IgD-negative memory B cell (primary cell): ENCODE results near the gene MAP6. TPM values are rescaled to one million over a fixed set of nuclear protein-coding genes. Genes with fewer than 3 reads are reported as not detected.

Experiments used
- H3K27ac Mint-ChIP-seq, 3 donors: one replicate each; pipeline ENCODE4 v1.8.0; 2020 to 2022; ENCODE audit warnings: mild to moderate bottlenecking in 3 of 3, mixed read lengths in 3 of 3, moderate library complexity in 1 of 3
- H3K27me3 Mint-ChIP-seq: one replicate; pipeline ENCODE4 v1.8.0; 2021; ENCODE audit warnings: mixed read lengths
- H3K36me3 Mint-ChIP-seq: one replicate; pipeline ENCODE4 v1.8.0; 2020; ENCODE audit warnings: mild to moderate bottlenecking, mixed read lengths
- H3K4me1 Mint-ChIP-seq, 3 donors: one replicate each; pipeline ENCODE4 v1.8.0; 2020 to 2022; ENCODE audit warnings: mixed read lengths in 3 of 3, mild to moderate bottlenecking in 1 of 3
- H3K4me3 Mint-ChIP-seq, 4 donors: one replicate each; pipeline ENCODE4 v1.8.0; 2020 to 2022; ENCODE audit warnings: mild to moderate bottlenecking in 4 of 4, mixed read lengths in 4 of 4, moderate library complexity in 3 of 4
- H3K9me3 Mint-ChIP-seq, 3 donors: one replicate each; pipeline ENCODE4 v1.8.0; 2020 to 2021; ENCODE audit warnings: mixed read lengths in 3 of 3, mild to moderate bottlenecking in 1 of 3
- polyA plus RNA-seq: library from polyadenylated mRNA; unstranded; fragments of 300-500 nt; fragmentation: Illumina TruSeq; gene quantifications from one replicate; pipeline ENCODE4 v1.2.3, GENCODE V29; 2021

Gene MAP6
- polyA plus RNA-seq, 1 donor from 2014 or later = 0.53 TPM

DNA sequence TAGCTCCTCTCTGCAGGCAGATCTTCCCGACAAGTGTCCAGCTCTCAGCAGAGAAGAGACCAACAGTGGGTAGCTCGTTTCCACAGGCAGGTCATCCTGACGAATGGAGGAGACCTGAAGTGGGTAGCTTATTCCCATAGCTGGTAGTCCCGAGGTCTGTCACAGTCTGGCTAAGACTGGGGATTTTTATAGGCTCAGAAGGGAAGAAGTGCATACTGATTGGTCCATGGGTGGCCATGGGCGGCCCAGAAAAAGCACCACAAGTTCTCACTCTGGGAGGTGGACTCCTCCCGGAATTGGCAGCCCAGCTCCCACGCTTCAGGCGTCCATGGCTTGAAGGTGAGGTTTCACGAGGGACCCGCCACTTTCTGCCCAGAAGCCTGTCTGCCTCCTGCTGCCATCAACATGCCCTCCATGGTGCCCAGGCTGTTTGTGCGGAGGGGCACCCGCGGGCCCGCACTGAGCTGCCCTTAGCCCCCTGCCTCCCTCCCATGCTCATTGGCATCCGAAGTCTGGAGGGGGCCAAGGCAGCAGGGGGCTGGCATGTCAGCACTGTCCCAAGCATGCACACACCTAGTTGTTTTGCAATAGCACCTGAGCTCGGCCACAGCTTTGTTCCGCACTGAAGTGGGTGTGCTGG lies 9.9 kb upstream of the MAP6 start:
- Mint-ChIP-seq H3K4me1 (peaks cover 0 to 1% (median 0%) of the 10 kb centered on the region in 3 donors), H3K4me3 (no peak overlapping the region), H3K36me3 (no peaks in the 10 kb centered on the region), H3K27ac (no peak overlapping the region), H3K9me3 (peaks cover 2 to 12% (median 10%) of the 10 kb centered on the region in 3 donors), H3K27me3 (peaks cover 2% of the 10 kb centered on the region)

DNA sequence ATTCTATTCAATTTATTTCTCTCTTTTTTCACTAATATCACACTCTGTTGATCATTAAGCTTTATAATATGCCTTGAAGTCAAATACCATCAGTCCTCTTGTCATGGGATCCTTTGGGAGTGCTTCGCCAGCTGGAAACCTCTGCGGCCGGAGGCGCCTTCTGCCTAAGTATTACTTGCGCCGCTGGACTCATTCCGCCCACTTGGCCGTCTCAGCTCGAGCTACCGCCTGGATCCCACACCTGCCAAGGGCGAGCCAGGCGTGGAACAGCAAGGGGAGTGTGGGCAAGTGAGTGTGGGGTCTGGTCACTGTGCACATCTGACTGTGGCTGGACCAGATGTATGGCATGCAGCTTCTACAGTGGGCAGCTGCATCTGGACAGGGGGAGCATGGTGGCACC lies 9.1 kb upstream of the MAP6 start:
- Mint-ChIP-seq H3K27me3 (no peaks in the 10 kb centered on the region), H3K4me3 (peak overlapping the region in 2 of 4 donors; percentile 47 to 74), H3K36me3 (no peaks in the 10 kb centered on the region), H3K27ac (no peak overlapping the region), H3K4me1 (no peaks in the 10 kb centered on the region), H3K9me3 (peaks cover 2 to 7% (median 7%) of the 10 kb centered on the region in 3 donors)

DNA sequence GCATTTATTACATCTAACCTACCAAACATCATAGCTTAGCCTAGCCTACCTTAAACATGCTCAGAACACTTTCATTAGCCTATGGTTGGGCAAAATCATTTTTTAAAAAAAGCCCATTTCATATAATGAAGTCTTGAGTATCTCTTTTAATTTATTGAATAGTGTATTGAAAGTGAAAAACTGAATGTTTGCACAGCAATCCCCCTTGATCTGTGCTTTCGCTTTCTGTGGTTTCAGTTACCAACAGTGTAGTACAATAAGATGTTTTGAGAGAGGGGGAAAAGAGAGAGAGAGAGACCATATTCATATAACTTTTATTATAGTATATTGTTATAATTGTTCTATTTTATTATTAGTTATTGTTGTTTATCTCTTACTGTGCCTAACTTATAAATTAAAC lies 8.4 kb upstream of the MAP6 start:
- H3K4me3 Mint-ChIP-seq = no peak overlapping the region
- H3K4me1 Mint-ChIP-seq = no peaks in the 10 kb centered on the region
- H3K27me3 Mint-ChIP-seq = no peaks in the 10 kb centered on the region
- no peak overlapping the region for H3K27ac Mint-ChIP-seq
- no peaks in the 10 kb centered on the region for H3K36me3 Mint-ChIP-seq
- H3K9me3 Mint-ChIP-seq = peaks cover 0 to 5% (median 1%) of the 10 kb centered on the region in 3 donors

DNA sequence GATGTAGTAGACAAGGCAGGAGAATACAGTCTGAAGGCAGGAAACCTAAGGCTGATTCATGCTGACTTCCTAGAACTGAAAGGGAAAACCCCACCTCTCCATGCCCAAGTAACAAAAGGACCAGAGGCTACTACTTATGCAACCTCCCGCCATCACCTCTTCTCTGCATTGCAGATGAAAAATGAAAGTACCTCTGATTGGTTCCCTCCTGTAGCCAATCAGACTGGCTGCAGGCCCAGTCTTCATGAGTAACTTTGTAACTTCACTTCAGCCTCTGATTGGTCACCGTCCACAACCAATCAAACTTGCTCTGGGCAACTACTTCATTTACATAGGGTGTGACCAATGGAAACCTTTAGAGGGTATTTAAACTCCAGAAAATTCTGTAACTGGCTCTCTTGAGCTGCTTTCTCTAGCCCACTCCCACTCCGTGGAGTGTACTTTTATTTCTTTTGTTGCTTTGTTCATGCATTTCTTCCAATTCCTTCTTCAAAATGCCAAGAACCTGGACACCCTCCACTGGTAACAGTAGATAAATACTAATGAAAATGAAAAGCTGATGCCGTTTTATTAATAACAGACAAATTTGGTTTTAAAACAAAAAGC lies 5.2 kb upstream of the MAP6 start:
- peak overlapping the region in 1 of 3 donors; percentile 47 for H3K27ac Mint-ChIP-seq
- H3K4me3 Mint-ChIP-seq = no peak overlapping the region
- H3K4me1 Mint-ChIP-seq = no peaks in the 10 kb centered on the region
- H3K27me3 Mint-ChIP-seq = peaks cover 8% of the 10 kb centered on the region
- H3K9me3 Mint-ChIP-seq = peaks cover 0 to 5% (median 0%) of the 10 kb centered on the region in 3 donors
- H3K36me3 Mint-ChIP-seq = no peaks in the 10 kb centered on the region

DNA sequence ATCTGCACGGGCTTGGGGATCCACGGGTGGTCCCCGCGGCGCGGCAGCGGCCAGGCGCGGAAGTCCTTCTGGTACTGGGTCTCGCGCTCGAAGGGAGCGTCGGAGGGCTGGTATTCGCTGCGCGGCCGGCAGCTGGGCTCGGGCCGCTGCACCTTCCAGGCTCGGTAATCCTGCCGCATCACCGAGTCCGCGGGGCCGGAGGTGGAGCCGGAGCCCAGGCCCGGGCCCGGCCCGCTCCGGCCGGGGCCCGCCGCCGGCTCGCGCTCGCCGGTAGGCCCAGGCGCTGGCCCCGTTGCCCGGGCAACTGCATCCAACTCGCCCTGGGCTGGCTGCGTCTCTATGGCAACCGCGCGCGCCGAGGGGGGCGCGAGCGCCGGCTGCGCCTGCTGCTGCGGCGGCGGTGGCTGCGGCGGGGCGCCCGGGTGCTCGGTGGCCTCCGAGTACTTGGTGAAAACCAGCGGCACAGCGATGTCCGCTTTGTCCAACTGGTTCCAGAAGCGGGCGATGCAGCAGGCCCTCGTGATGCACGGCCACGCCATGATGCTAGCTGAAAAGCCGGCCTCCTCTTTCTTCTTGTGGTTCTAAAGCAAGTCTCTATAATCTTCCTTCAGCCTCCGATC lies 897 bp downstream of the MAP6 start:
- peaks cover 3 to 8% (median 5%) of the 10 kb centered on the region in 3 donors for H3K4me1 Mint-ChIP-seq

DNA sequence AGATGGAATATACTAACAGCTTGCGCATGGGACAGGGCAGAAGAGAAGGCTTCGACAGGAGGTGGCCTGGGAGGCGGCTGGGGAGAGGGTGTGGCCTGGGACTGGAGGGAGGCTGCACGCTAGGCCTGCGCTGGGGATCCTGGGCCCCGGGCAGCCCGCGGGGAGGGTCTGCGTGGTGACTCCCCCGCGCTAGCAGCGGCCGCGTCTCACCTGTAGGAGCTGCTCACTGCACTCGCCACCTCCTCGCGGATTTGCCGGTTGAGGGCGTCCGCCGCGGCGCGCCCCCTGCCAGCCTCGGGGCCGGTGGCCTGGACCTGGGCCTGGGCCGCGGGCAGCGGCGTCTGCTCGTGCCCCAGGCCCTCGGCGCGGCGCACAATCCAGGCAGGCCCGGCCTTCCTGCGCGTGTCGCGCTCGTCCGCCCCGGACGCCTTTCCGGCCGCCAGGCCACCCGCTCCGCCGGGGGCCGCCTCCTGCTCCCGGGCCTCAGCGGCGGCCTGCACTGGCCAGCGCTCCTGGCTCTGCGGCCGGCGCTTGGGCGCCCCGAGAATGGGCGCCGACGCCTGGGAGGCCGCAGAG lies 1.5 kb downstream of the MAP6 start:
- no peak overlapping the region for H3K27ac Mint-ChIP-seq
- peaks cover 0 to 2% (median 0%) of the 10 kb centered on the region in 3 donors for H3K9me3 Mint-ChIP-seq
- H3K4me1 Mint-ChIP-seq = peaks cover 3 to 8% (median 5%) of the 10 kb centered on the region in 3 donors
- H3K4me3 Mint-ChIP-seq = peak overlapping the region; percentile 63 to 85 (median 74)
- no peaks in the 10 kb centered on the region for H3K36me3 Mint-ChIP-seq
- H3K27me3 Mint-ChIP-seq = peaks cover 43% of the 10 kb centered on the region

More for the DNA sequence above, 897 bp downstream of the MAP6 start:
- Mint-ChIP-seq H3K27me3 (peaks cover 40% of the 10 kb centered on the region), H3K9me3 (peaks cover 0 to 5% (median 0%) of the 10 kb centered on the region in 3 donors), H3K4me3 (peak overlapping the region; percentile 81 to 93 (median 88)), H3K27ac (no peak overlapping the region), H3K36me3 (no peaks in the 10 kb centered on the region)

DNA sequence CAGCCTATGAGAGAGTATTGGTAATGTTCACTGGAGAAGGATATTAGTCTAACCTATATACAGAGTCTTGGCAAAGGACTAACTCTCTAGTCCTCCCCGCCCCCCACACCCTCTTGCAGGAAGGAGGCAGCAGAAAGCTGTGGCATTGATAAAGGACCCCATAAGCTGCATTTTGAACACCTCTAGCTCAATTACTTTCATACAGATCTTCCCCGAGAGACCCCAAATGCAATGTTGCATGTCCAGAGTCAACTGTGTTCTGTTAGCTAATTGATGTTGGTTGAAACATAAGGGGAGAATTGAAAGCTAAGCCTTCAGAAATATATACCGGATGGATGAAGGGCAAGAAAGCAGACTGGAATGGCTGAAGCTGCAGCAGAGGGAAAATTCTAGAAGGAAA lies 2.8 kb downstream of the MAP6 start:
- no peak overlapping the region for H3K27ac Mint-ChIP-seq
- peaks cover 43% of the 10 kb centered on the region for H3K27me3 Mint-ChIP-seq
- H3K36me3 Mint-ChIP-seq = peaks cover 2% of the 10 kb centered on the region
- peaks cover 3 to 8% (median 5%) of the 10 kb centered on the region in 3 donors for H3K4me1 Mint-ChIP-seq
- peaks cover 0 to 2% (median 0%) of the 10 kb centered on the region in 3 donors for H3K9me3 Mint-ChIP-seq
- H3K4me3 Mint-ChIP-seq = peak overlapping the region; percentile 9 to 63 (median 36)

DNA sequence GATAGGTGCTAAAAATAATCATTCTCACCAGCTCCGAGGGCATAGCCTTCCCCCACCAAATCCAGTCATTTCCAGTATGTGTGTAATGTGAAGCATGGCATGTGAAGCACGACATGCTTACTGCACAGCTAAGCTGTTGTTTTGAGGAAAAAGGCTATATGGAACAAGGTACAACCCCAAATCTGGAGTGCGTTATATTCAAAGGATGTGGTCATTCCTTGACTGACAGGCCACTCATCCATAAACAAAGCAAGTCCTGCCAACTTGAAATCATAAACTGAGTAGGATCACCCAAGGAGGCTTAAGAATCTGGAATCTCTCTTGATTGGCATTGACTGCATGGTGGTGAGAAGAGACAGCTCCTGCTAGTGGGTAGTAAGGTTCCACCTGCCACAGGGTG lies 3.7 kb downstream of the MAP6 start:
- H3K36me3 Mint-ChIP-seq = peaks cover 2% of the 10 kb centered on the region
- H3K27me3 Mint-ChIP-seq = peaks cover 47% of the 10 kb centered on the region
- no peak overlapping the region for H3K4me3 Mint-ChIP-seq
- H3K27ac Mint-ChIP-seq = no peak overlapping the region
- H3K4me1 Mint-ChIP-seq = peaks cover 3 to 8% (median 5%) of the 10 kb centered on the region in 3 donors
- peaks cover 0 to 2% (median 0%) of the 10 kb centered on the region in 3 donors for H3K9me3 Mint-ChIP-seq

DNA sequence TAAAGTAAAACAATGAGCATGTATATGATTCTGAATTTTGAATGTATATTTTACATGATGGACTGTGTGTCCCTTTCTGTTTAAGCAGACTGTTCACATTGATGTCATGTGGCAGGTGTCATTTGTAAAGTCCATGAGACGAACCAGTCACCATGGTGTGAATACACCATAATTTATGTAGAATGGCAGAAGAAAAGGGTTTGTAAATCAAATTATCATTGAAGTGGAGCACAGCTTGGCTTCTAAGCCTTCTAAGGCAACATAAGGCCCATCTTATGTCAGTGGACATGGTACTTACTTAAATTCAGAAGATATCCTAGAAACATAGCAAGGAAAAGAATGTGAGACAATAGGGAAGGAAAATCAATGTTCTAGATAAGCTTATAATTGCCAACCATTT lies 4.4 kb downstream of the MAP6 start:
- H3K4me3 Mint-ChIP-seq = no peak overlapping the region
- H3K9me3 Mint-ChIP-seq = peaks cover 0 to 2% (median 0%) of the 10 kb centered on the region in 3 donors
- H3K27ac Mint-ChIP-seq = no peak overlapping the region
- peaks cover 44% of the 10 kb centered on the region for H3K27me3 Mint-ChIP-seq
- H3K36me3 Mint-ChIP-seq = peaks cover 2% of the 10 kb centered on the region
- peaks cover 3 to 8% (median 5%) of the 10 kb centered on the region in 3 donors for H3K4me1 Mint-ChIP-seq

DNA sequence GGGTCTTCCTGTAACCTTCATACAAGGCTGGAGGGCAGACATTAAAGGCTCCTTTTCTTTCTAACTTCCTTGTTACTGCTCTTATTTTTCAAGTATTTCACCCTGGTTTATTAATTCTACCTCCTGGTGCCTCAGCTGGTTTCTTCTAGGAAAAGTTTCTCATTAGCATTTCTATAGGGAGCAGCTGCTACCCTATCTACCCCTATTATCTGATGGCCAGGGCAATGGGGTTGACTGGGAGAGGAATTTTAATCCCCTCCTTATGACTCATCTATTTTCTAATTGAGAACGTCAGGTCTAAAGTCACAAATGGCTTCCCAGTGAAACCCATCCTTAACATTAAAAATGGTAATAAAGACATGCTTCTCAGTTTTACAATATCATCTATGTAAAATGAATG lies 5.0 kb downstream of the MAP6 start:
- Mint-ChIP-seq H3K27me3 (peaks cover 42% of the 10 kb centered on the region), H3K4me3 (no peak overlapping the region), H3K4me1 (peaks cover 3 to 8% (median 5%) of the 10 kb centered on the region in 3 donors), H3K9me3 (peaks cover 0 to 2% (median 0%) of the 10 kb centered on the region in 3 donors), H3K27ac (no peak overlapping the region), H3K36me3 (peaks cover 2% of the 10 kb centered on the region)

DNA sequence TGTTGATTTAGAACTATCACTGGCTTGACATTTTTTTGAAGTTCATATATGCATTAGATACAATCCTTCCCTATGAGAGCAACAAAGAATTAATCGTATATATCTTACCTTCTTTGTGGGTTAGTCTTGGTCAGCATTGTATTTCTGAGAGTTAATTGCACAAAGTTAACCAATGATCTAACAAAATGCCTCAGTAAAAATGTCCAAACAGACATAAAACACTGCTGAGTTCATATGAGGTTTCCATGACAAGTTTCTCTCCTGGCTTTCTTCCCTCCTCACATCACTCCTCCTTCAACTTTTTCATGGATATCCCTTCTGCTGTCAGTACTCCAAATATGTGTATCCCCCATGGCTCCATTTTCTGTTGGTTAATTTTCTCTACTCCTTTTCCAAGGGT lies 9.0 kb downstream of the MAP6 start:
- H3K4me3 Mint-ChIP-seq = peak overlapping the region in 1 of 4 donors; percentile 3
- no peaks in the 10 kb centered on the region for H3K4me1 Mint-ChIP-seq
- H3K27ac Mint-ChIP-seq = no peak overlapping the region
- no peaks in the 10 kb centered on the region for H3K9me3 Mint-ChIP-seq
- H3K36me3 Mint-ChIP-seq = peaks cover 7% of the 10 kb centered on the region
- H3K27me3 Mint-ChIP-seq = peaks cover 27% of the 10 kb centered on the region

DNA sequence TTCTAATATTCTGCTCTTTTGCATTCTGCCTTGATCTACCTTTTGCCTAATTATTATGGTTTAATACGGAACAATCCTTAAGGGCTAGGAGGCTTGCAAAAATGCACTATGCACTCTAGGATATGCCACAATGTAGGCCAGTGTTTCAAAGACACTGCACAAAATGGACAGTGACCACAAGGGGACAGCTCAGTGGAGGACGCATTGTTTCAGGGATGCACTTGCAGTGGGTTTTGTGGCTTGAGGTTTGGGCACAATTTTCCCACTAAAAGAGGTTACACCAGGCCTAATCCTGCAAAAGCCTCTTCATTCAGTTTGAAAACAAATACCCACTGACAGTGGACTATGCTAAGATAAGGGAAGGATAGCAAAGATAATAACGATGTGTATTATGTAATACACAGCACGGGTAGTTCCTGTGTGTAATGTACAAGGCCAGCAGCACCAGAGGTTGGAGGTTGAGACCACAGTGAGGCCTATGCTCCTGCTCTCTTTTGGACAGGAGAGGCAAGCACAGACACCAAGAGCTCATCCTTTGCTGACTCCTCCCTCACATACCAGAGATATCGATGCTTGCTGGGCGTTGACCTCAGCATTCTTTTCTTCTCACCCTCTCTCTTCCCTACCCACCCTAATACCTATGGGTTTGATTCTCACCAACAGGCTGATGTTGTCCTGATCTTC lies 12.7 kb downstream of the MAP6 start:
- Mint-ChIP-seq H3K27ac (no peak overlapping the region), H3K27me3 (peaks cover 14% of the 10 kb centered on the region), H3K4me1 (no peaks in the 10 kb centered on the region), H3K9me3 (no peaks in the 10 kb centered on the region), H3K4me3 (no peak overlapping the region), H3K36me3 (peaks cover 5% of the 10 kb centered on the region)

DNA sequence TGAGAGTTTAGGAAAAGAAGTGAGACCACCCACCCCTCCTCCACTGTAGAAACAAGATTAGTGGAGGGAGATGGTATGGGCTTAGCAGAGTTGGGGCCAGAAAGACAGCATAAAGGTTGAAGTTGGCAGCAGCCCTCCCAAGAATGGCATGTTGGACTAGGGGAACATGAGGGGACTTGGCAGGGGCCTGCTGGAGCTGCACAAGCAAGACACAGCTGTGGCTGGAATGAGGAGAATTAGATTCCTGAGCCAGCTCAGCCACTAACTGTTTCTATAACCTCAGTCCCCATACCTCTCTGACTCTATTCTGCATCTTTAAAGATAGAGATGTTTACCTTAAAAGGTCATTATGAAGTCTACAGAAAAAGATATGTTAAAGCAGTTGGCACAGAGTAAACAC lies 13.2 kb downstream of the MAP6 start:
- no peaks in the 10 kb centered on the region for H3K4me1 Mint-ChIP-seq
- peaks cover 15% of the 10 kb centered on the region for H3K27me3 Mint-ChIP-seq
- no peak overlapping the region for H3K27ac Mint-ChIP-seq
- H3K36me3 Mint-ChIP-seq = peaks cover 5% of the 10 kb centered on the region
- no peaks in the 10 kb centered on the region for H3K9me3 Mint-ChIP-seq
- no peak overlapping the region for H3K4me3 Mint-ChIP-seq

DNA sequence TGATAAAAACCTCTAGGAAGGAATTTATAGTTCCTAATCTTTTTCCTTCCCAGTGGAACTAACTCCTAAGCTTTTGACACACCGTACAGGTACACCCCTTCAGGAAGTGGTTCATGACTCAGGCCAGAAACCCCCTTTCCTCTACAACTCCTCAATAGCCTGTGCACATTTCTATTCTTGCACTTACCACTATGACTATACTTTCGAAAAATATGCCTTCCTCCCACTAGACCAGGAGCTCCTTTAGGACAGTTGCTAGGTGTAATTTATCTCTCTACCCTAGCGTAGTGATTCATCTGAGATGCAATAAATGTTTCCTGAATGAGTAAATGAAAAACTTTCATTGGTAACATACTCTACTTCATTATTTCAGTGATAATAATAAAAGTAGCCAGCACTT lies 14.5 kb downstream of the MAP6 start:
- H3K4me1 Mint-ChIP-seq = no peaks in the 10 kb centered on the region
- peaks cover 8% of the 10 kb centered on the region for H3K27me3 Mint-ChIP-seq
- H3K4me3 Mint-ChIP-seq = no peak overlapping the region
- no peak overlapping the region for H3K27ac Mint-ChIP-seq
- peaks cover 5% of the 10 kb centered on the region for H3K36me3 Mint-ChIP-seq
- no peaks in the 10 kb centered on the region for H3K9me3 Mint-ChIP-seq

DNA sequence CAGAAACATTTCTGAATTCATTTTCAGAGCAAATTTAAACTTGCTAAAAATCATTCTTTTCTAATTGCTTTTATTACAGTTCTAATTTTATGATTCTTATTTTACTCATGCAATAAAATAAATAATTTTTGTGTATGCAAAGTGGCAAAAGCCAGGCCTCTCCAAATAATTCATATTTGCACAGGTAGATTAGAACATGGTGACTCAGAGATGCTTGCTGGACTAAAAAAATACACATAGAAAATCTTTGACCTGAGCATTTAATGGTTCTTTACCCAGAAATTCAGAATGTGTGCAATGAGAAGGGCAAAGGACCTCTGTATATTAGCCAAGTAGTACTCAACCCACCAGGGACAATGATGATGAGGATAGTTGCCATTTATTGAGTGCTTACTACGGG lies 15.3 kb downstream of the MAP6 start:
- peaks cover 4% of the 10 kb centered on the region for H3K27me3 Mint-ChIP-seq
- no peaks in the 10 kb centered on the region for H3K9me3 Mint-ChIP-seq
- peaks cover 4% of the 10 kb centered on the region for H3K36me3 Mint-ChIP-seq
- no peak overlapping the region for H3K4me3 Mint-ChIP-seq
- H3K4me1 Mint-ChIP-seq = no peaks in the 10 kb centered on the region
- no peak overlapping the region for H3K27ac Mint-ChIP-seq
